GM19351 (cell line): ENCODE measurements around the gene RNF141.

ENCODE experiments used
- ATAC-seq: cut with Tn5 transposase; IDR thresholded peaks from one replicate; pipeline ENCODE4 v1.9.1; 2021; ENCODE audit warnings: mild to moderate bottlenecking, moderate library complexity; ENCODE audit not compliant: unreplicated experiment

RNF141 gene

DNA sequence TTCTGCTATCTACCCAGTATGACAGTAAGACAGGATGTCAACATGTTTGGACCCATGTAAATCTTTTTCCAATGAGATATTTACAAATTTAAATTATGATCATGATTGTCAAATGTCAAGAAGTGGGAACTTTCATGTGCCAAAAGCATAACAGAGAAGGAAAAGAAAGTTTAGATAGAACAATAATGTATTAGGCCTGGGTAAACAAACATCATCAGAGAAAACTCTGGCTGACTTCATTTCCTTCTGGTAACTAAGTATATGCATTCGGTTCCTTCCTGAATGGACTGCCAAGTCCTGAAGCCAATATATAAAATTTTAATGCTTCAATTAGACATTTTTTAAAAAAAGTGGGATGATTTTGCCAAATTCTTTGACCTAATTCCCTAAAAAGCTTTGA lies 16.5 kb downstream of the RNF141 start:
- no peak for ATAC-seq

GRCh38 chr11:10522921-10523320 lies 18.1 kb downstream of the RNF141 start:
- no peak for ATAC-seq

DNA sequence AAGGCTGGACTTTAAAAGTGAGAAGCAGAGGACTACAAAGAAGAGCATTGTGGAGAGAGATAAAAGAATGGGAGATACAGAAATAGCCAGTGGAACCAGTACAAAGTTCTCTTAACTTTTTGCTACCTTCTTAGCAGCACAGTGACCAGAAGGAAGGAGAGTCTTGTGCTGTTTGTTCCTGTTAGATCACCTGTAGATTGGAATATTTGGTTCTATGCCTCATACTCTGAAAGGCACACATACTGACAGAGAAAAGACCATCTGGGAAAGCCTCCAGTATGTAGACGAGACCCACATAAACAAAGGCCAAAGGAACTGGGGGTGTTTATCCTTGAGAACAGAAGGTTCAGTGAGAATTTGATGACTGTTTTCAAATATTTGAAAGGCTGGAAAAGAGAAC lies 18.7 kb downstream of the RNF141 start:
- ATAC-seq, result no peak

DNA sequence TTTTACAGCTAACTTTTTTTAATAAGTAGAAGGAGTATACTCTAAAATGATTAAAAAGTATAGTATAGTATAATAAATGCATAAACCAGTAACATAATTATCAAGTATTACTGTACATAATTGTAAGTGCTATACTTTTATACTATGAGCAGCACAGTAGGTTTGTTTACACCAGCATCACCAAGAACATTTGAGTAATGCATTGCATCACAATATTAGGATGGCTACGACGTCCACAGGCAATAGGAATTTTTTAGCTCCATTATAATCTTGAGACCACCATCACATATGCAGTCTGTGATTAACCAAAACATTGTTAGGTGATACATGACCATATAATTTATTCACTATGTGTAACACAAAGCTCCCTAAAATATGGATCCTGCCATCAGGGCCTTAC lies 20.4 kb downstream of the RNF141 start:
- ATAC-seq, result no peak

DNA sequence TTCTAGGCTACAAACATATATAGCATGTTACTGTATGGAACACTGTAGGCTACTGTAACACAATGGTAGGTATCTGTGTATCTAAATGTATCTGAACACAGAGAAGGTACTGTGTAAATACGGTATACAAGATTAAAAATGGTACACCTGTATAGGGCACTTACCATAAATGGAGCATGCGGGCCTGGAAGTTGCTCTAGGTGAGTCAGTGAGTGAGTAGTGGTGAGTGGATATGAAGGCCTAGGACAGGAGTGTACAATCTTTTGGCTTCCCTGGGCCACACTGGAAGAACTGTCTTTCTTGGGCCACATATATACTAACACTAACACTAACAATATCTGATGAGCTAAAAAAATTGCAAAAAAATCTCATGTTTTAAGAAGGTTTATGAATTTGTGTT lies 21.4 kb downstream of the RNF141 start:
- no peak for ATAC-seq

- no peak for ATAC-seq
Observed at GRCh38 chr11:10518891-10519290, 22.1 kb downstream of the RNF141 start.

GRCh38 chr11:10518123-10518522 lies 22.9 kb downstream of the RNF141 start:
- no peak for ATAC-seq

DNA sequence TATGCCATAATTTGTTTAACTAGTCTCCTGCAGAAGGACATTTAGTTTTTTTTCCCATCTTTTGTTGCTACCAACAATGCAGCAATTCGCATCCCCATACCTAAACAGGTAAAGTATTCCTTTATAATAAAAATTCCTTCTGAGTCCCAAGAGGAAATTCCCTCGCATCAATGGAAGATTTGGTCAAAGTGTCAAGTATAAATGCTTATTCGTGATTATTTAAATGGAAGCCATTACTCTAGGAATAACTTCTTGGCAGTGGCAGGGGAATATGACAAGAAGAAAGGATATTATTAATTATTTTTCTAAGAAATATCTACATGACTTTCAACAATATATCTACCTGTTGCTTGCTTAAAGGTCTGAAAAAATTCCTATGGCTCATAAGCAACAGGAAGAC lies 25.6 kb downstream of the RNF141 start:
- ATAC-seq, result no peak

- ATAC-seq, result no peak
Observed at GRCh38 chr11:10514709-10515108, 26.3 kb downstream of the RNF141 start.

- no peak for ATAC-seq
Observed at GRCh38 chr11:10514202-10514601, 26.8 kb downstream of the RNF141 start.

- ATAC-seq, result no peak
Observed at GRCh38 chr11:10511181-10511621, 29.8 kb downstream of the RNF141 start.

DNA sequence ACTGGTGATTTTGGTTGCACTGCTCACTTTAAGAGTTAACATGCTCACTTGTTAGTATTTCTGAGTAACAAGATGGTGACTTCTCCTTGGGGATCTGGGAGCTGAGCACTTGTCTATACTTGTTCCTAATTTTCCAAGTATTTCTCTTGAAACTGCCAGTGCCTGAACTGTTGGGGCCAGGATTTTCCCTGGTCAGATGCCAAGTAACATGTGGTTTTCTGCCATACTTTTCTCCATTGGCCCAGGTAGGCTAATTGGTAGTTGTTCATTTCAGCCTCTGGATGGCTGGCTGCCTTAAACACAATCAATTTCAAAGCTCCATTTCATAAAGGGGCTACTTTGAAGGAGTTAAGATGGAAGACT lies 35.0 kb downstream of the RNF141 start:
- ATAC-seq, result no peak

DNA sequence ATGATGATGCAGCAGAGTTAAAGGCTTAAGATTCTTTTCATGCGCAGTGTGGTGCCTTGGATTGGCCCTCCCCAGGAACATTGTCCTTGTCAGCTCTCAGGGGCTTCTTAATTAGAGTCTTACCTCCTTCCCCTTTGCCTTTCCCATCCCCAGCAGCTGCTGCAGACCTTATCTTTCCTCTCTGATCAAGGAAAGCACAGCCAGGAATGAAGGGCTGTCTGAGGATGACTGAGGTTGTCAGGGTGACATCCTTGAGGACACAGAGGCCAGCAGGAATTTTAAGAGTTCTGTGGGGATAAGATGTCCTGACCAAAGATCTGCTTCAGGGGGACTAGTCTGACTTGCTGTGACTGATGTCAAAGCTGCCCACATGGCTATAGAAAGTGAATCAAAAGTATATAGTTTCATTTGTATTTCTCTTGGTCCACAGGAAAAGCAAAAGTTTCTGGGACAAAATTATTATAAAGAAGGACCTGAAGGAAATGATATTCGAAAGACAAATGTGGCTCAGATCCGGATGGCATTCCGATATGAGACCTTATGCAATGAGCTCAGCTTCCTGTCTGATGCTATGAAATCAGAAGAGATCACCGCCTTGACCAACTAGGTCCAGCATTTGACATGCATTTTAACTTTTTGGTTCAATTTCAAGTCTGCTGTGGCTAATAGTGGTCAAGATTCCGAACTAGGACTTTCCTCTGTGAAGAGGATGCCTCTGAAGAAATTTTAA lies 35.5 kb downstream of the RNF141 start:
- no peak for ATAC-seq

- ATAC-seq, result no peak
Observed at GRCh38 chr11:10504490-10504889, 36.5 kb downstream of the RNF141 start.

DNA sequence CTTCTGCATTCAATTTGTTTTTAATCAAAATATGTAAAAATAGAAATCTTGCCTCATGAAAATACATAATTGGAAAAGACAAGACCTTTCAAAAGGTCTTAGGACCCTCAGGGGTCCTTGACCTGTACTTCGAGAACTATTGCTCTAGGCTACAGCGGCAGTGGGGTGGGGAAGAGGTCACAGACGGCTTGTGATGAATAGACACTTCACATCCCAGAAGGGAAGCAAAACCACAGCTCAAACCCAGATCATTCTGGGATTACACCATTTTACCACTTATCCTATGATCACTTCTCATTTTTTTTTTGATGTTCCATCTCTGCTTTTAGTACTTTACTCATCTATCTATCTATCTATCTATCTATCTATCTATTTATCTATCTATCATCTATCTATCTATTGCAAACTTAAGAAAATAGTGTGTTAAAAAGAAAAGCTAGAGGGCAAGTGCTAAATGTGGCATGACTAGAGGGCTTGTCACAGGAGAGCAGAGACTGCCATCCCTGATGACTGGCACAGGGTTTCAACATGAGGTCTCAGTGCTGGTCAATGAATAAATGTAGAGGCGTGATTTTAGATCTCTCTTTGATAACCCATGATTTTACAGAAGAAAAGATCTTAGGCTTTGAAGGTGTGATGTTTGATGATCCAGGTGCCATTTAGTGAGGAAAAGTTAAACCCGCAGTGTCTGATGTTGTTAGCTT lies 37.1 kb downstream of the RNF141 start:
- ATAC-seq, result no peak

- ATAC-seq, result no peak
Observed at GRCh38 chr11:10503221-10503620, 37.8 kb downstream of the RNF141 start.

- no peak for ATAC-seq
Observed at GRCh38 chr11:10502770-10503169, 38.2 kb downstream of the RNF141 start.

GRCh38 chr11:10502065-10502680 lies 38.8 kb downstream of the RNF141 start:
- no peak for ATAC-seq

- ATAC-seq, result no peak
Observed at GRCh38 chr11:10500757-10501684, 40.0 kb downstream of the RNF141 start.

GRCh38 chr11:10499874-10500601 lies 40.9 kb downstream of the RNF141 start:
- no peak for ATAC-seq
